Ishikawa (cell line): ENCODE results near the gene THOC5.

Experiments
- MAX ChIP-seq: IDR thresholded peaks from 2 replicates; pipeline ENCODE4 v1.6.1; 2012
- RAD21 ChIP-seq: IDR thresholded peaks from 2 replicates; pipeline ENCODE4 v1.6.1; 2012; ENCODE audit warnings: low read depth
- TAF1 ChIP-seq: IDR thresholded peaks from 2 replicates; pipeline ENCODE4 v1.6.1; 2012; ENCODE audit warnings: low read depth, mild to moderate bottlenecking
- TCF12 ChIP-seq: IDR thresholded peaks from 2 replicates; pipeline ENCODE4 v1.6.1; 2012; ENCODE audit warnings: low read depth

- TF ChIP-seq TAF1 (no peak), RAD21 (no peak), MAX (no peak), TCF12 (no peak)
Observed at GRCh38 chr22:29559030-29559429, 5.5 kb upstream of the THOC5 start.
